ENCODE results near the gene P4HB.

The P4HB gene

DNA sequence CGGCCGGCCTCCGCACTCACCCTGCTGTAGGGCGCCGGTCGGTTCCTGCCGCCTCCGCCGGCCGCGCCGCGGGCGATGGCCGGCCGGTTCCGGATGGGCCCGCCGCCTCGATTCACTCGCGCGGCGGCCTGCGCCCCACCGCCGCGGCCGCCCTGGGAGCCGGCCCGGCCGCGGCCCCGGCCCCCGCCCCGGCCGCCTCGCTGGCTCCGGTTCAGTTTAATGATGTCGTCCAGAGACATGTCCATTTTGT is 30.9 kb upstream of the P4HB start:
- H3K27ac ChIP-seq = peak overlapping the region; percentile 95
- TF ChIP-seq, protein P1, sequence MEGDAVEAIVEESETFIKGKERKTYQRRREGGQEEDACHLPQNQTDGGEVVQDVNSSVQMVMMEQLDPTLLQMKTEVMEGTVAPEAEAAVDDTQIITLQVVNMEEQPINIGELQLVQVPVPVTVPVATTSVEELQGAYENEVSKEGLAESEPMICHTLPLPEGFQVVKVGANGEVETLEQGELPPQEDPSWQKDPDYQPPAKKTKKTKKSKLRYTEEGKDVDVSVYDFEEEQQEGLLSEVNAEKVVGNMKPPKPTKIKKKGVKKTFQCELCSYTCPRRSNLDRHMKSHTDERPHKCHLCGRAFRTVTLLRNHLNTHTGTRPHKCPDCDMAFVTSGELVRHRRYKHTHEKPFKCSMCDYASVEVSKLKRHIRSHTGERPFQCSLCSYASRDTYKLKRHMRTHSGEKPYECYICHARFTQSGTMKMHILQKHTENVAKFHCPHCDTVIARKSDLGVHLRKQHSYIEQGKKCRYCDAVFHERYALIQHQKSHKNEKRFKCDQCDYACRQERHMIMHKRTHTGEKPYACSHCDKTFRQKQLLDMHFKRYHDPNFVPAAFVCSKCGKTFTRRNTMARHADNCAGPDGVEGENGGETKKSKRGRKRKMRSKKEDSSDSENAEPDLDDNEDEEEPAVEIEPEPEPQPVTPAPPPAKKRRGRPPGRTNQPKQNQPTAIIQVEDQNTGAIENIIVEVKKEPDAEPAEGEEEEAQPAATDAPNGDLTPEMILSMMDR (conservative IDR thresholded peaks at IDR 0.05) = no peak
- TF ChIP-seq ZFX (IDR thresholded peaks at IDR 0.05) = peak; percentile 56; the same call in 1 of the 2 replicates

DNA sequence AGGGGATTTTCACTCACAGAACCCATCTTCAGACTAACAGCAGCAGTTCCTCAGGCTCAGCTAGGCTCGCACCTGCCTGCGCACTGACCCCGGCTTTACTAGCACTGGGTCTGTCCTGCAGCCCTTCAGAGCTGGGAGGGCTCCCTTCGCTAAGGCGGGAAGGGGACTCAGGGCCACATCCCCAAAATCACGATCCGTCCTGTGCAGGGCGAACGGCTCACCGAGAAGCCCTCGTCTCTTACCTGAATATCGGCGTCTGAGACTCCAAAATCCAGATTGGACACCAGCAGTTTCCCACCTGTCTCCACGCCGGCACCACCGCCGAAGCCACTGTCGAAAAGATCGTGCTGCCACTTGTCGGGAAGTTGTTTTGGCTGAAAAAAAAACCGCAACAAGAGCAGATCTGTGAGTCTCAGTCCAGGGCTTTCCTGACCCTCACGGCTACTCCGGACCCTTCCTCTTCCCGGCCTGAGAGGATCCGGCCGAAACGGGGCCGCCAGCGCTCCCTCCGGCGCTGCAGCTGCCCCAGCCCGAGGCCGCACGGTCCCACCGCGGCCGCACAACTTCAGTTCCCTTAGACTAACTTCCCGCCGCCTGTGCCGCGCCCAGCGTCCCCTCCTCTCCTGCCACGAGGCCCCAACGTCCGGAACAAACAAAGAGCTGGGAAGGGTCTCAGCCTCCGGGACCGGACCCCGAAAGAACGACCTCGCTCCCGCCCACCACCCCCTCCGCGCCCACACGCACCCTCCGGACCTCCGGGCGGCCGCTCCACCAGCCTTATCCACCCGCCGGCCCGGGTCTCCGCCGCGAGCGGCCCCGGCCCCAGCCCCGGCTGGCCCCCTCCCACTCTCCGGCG is 30.3 kb upstream of the P4HB start:
- H3K27ac ChIP-seq = peak overlapping the region; percentile 95
- TF ChIP-seq ZFX (IDR thresholded peaks at IDR 0.05) = no peak

DNA sequence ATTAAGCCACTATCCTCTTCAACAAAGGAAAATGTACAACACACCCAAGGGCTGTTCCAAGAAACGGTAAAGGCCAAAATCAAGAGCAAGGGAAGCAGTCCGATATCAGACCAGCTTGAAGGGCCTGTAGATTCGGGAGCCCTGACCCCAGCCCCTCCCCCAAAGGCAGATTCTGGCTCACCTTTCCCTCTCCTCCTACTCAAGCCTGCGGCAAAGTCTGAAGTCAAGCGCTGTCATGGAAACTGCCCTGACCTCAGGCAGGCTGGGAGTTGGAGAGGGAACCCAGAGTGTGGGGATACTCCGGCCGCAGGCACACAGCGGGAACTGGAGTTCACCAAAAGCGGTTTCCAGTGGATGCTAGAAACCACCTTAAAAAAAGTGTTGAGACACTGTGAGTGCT is 29.3 kb upstream of the P4HB start:
- TF ChIP-seq, protein P1 (conservative IDR thresholded peaks at IDR 0.05) = no peak
- no peak for TF ChIP-seq ZFX (IDR thresholded peaks at IDR 0.05)

DNA sequence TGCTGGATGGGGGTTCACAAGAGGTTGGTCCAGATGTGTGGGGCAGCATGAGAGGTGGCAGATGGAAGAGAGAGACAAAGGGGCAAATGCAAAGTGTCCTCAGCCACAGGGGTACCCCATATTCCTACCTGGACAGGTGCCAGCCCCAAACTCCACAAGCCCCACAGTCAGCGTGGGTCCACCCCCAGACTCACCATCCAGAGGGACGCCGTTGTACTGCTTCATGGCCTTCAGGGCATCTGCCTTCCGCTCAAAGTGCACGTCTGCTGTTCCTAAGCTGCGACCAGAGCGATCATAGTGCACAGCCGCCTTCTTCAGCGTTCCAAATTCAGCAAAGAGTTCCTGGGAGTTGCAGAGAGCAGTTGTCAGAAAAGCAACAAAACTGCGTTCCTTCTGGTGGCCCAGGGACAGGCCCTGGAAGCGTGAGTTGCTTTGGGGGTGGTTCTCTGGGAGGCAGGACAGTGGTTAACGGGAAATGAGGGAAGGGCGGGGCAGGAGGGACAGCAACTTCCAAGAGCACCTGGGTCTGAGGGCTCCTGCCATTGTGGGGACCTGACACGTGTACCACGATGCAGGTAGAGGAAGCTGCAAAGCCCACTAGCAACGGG is 28.8 kb upstream of the P4HB start:
- H3K27ac ChIP-seq = no peak overlapping the region
- TF ChIP-seq, protein P1 (conservative IDR thresholded peaks at IDR 0.05) = no peak
- no peak for TF ChIP-seq ZFX (IDR thresholded peaks at IDR 0.05)

More for the DNA sequence above, 29.3 kb upstream of the P4HB start:
- H3K27ac ChIP-seq = peak overlapping the region; percentile 95; the same call in 1 of the 2 replicates

DNA sequence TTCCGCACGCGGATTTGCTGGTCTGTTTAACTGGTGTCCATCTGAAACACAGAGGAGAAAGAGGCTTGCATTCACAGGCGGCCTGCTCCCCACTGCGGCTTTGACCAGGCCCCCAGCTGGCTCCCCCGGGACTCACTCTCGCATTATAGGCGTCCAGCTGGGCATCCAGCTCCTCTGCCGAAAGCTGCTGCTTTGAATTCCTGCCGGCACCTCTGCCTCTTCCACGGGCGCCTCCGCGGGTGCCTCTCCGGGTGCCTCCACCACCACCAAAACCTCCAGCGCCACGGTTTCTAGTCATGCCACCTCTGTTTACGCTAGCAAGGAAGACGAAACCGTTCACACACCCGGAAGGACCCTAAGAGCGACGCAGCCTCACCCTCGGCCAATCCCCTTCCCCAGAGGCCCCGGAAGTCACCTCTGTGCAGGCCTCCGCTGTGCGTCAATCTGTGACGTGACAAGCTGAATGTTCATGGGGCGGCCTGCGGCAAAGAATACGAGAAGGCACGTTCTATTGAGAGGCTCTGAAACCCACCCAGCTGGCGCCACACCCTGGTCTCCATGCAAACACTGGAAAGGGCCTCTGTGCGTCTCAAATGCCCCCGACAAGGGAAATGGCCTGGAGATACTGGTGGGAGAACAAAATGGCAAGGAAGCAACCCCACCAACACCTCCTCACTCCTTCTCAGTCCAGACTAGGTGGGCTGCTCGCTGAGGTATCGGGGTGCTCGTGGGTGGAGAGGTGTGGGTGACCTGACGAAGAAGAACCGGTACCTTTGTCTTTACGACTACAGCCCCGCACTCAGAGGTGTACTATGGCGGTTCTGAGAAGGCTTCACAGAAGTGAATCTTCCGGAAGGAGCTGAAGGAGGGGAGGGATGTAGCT is 28.0 kb upstream of the P4HB start:
- no peak overlapping the region for H3K27ac ChIP-seq
- TF ChIP-seq, protein P1 (conservative IDR thresholded peaks at IDR 0.05) = no peak
- no peak for TF ChIP-seq ZFX (IDR thresholded peaks at IDR 0.05)

DNA sequence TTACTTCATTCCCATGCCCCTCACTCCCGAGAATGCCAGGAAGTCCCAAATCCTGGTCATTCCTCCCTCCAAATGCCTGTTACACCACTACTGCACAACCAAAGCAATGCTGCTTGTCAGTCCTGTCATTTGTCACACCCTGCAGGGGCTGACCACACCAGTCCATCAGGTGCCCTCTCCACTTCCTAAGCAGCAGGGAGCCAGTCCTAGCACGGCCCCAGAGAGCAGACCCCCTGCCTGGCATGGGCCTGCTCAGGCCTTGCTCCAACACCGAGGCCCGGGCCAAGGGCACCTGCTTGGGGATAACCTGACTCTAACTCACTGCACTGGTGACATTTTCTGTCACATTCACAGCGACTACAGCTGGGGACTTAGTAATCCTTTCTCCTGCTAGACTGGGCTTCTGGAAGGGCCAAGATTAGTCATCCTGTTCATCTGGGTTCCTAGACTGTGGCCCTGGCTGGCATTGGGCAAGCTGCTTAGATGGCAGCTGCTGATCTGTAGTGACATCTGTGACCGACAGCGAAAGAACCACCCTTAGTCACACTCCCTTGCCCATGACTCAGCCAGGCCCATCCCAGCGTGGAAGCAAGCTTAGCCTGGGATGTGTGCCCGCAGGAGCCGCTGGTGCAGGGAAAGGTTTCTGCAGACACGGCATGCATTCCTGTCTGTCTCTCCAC is 25.7 kb upstream of the P4HB start:
- TF ChIP-seq ZFX (IDR thresholded peaks at IDR 0.05) = no peak
- TF ChIP-seq, protein P1 (conservative IDR thresholded peaks at IDR 0.05) = no peak
- H3K27ac ChIP-seq = no peak overlapping the region

DNA sequence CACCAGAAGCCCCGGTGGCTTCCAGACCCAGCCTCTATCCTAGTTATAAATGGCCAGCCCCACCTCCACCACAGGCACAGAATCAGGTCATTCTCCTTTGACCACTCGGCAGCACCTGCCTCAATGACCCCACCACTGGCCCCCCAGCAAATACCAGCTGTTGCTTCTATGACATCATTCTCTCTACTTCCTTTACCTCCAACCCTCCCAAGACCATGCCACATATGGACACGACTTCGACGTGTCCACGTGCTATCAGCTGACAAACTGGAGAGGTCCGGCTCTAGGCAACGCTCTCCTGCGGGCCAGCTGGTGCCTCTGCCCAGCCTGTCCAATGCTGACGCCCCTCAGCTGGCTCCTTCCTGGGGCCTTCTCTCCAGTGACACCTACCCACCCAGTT is 25.1 kb upstream of the P4HB start:
- H3K27ac ChIP-seq = no peak overlapping the region
- TF ChIP-seq ZFX (IDR thresholded peaks at IDR 0.05) = no peak
- TF ChIP-seq, protein P1 (conservative IDR thresholded peaks at IDR 0.05) = no peak
